Natural killer cell (primary cell): ENCODE results near the gene MUC20. TPM values are rescaled to one million over a fixed set of nuclear protein-coding genes. Genes with fewer than 3 reads are reported as not detected.
"Not testable (repeated sequence)": the region's sequence is repeated elsewhere in the genome, so short reads cannot be mapped to it uniquely, and the experiment has no call there.

Experiments
- ATAC-seq, 3 donors: fragments of 150-1000 bp in 2 of 3; fragments of 200-7000 bp in 1 of 3; cut with Tn5 transposase; 1 replicate in 1 of 3; 2 replicates in 2 of 3; pipeline ENCODE4 v1.10.0; 2021; ENCODE audit warnings: mild to moderate bottlenecking in 2 of 3, moderate library complexity in 2 of 3
- DNase-seq, 2 donors: peaks; one replicate each; pipeline versions ENCODE4 v3.0.0 to v3.0.0-alpha.2; 2013 to 2021; ENCODE audit warnings: mixed read lengths in 1 of 2
- H3K27ac ChIP-seq: one replicate; pipeline ENCODE4 v1.5.1; 2013; ENCODE audit warnings: mild to moderate bottlenecking, low read length
- H3K27me3 ChIP-seq: one replicate; pipeline ENCODE4 v1.6.1; 2013; ENCODE audit warnings: low read length; ENCODE audit not compliant: control insufficient read depth, insufficient read depth
- H3K36me3 ChIP-seq: one replicate; pipeline ENCODE4 v1.6.1; 2013; ENCODE audit warnings: low read length; ENCODE audit not compliant: control insufficient read depth, insufficient read depth
- H3K4me1 ChIP-seq: one replicate; pipeline ENCODE4 v1.6.1; 2013; ENCODE audit warnings: low read length; ENCODE audit not compliant: control insufficient read depth, insufficient read depth
- H3K4me3 ChIP-seq: one replicate; pipeline ENCODE4 v1.5.1; 2013; ENCODE audit warnings: low read length
- H3K9me3 ChIP-seq: one replicate; pipeline ENCODE4 v1.6.1; 2013; ENCODE audit warnings: low read length; ENCODE audit not compliant: control insufficient read depth, insufficient read depth
- H3K27ac Mint-ChIP-seq, 2 donors: one replicate each; pipeline ENCODE4 v1.8.0; 2022; ENCODE audit warnings: mild to moderate bottlenecking in 2 of 2, mixed read lengths in 2 of 2, moderate library complexity in 1 of 2
- H3K27me3 Mint-ChIP-seq, 2 donors: one replicate each; pipeline ENCODE4 v1.8.0; 2022; ENCODE audit warnings: low read depth in 2 of 2, mixed read lengths in 2 of 2
- H3K36me3 Mint-ChIP-seq: one replicate; pipeline ENCODE4 v1.8.0; 2022; ENCODE audit warnings: mixed read lengths
- H3K4me1 Mint-ChIP-seq, 2 donors: one replicate each; pipeline ENCODE4 v1.8.0; 2022; ENCODE audit warnings: mixed read lengths in 2 of 2
- H3K4me3 Mint-ChIP-seq: one replicate; pipeline ENCODE4 v1.8.0; 2022; ENCODE audit warnings: mild to moderate bottlenecking, moderate library complexity, mixed read lengths
- H3K9me3 Mint-ChIP-seq, 2 donors: one replicate each; pipeline ENCODE4 v1.8.0; 2022; ENCODE audit warnings: mixed read lengths in 2 of 2
- CTCF ChIP-seq: fragments of 200-600 bp; IDR thresholded peaks from one replicate; pipeline ENCODE4 v1.8.0; 2022; ENCODE audit warnings: antibody characterized with exemption
- WGBS: methylation state at CpG from one replicate; pipeline ENCODE4 v1.1.7; 2013; ENCODE audit warnings: missing lambda C conversion rate; ENCODE audit not compliant: insufficient coverage; 5-methylcytosine and 5-hydroxymethylcytosine counted together
- intact Hi-C: fragments of 100-400 bp; cut with micrococcal nuclease; formaldehyde crosslinking; loops from one replicate; pipeline ENCODE4 v1.14.2; 2022
- total RNA-seq, 4 donors: library from RNA; stranded (reverse); fragments of 120-200 nt in 1 of 4; gene quantifications; one replicate each; pipeline versions ENCODE4 v1.2.3 to v1.2.4, GENCODE V29; 2013 to 2022

The MUC20 gene
- total RNA-seq, 3 donors from 2014 or later (not counting 1 experiment from before 2014, with no cell fraction given): 4.1 to 11.4 (median 5.9) TPM

DNA sequence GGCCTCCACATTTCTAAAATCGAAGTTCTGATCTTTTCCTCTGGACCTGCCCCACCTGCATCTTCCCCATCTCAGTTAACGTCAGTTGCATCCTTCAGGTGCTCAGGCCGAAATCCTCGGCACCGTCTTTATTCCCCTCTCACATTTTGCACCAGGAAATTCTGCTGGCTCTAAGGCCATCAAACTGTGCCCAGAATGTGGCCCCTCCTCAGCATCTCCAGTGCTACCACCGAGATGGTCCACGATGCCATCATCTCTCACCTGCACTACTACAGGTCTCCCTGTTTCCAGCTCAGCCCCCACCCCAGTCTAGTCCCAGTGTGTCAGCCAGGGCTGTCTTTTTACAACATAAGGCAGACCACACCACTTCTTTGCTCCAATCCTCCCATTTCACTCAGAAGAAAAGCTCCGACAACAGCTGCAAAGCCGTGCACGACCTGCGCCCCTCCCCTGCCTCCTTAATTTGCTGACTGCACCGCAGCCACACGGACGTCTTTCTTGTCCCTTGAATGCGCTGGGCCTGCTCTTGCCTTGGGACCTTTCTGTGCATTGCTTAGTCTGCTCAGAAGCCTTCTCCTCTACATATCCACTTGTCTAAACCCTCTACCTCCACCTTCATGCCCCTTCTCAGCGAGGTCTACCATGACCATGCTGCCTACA is 14.4 kb downstream of the MUC20 start:
- intact Hi-C loops: no loop called here
- Histone ChIP-seq H3K27me3 (no peaks in the 10 kb centered on the region), H3K4me3 (no peak overlapping the region), H3K4me1 (no peaks in the 10 kb centered on the region), H3K36me3 (no peaks in the 10 kb centered on the region), H3K27ac (no peak overlapping the region), H3K9me3 (no peaks in the 10 kb centered on the region)
- H3K9me3 Mint-ChIP-seq: no peaks in the 10 kb centered on the region
- DNase-seq (no peak), ATAC-seq (no peak)
- H3K27ac Mint-ChIP-seq: no peak overlapping the region
- H3K36me3 Mint-ChIP-seq: peaks cover 11% of the 10 kb centered on the region
- H3K4me3 Mint-ChIP-seq: no peak overlapping the region
- 82% methylated on average over 16 of the region's 16 CpGs for whole genome bisulfite sequencing
- no peaks in the 10 kb centered on the region for H3K4me1 Mint-ChIP-seq
- H3K27me3 Mint-ChIP-seq: no peaks in the 10 kb centered on the region
- TF ChIP-seq CTCF: no peak

- no peaks in the 10 kb centered on the region for H3K4me1 ChIP-seq
- intact Hi-C loops: no loop called here
- no peak for ATAC-seq
These were observed 16.2 kb downstream of the MUC20 start for GRCh38 chr3:195736866-195737490.

DNA sequence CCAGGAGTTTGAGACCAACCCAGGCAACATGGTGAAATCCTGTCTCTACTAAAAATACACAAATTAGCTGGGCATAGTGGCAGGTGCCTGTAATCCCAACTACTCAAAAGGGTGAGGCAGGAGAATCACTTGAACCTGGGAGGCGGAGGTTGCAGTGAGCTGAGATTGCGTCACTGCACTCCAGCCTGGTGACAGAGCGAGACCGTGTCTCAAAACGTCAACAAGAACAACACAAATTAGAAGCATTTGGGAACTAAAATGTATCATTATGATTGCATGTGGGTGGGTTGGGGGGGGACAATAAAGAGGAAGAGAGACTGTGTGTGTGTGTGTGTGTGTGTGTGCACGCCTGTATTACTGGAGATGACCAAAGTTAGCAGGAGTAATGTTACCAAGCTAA is 17.0 kb downstream of the MUC20 start:
- H3K27ac Mint-ChIP-seq, H3K4me1 ChIP-seq, H3K4me1 Mint-ChIP-seq, intact Hi-C loops, ATAC-seq, H3K4me3 Mint-ChIP-seq, H3K27ac ChIP-seq, H3K9me3 Mint-ChIP-seq, H3K9me3 ChIP-seq, H3K4me3 ChIP-seq, DNase-seq, H3K27me3 ChIP-seq, H3K27me3 Mint-ChIP-seq, H3K36me3 ChIP-seq: not testable (repeated sequence)
- WGBS: 88% methylated on average over 6 of the region's 6 CpGs
- peaks cover 11% of the 10 kb centered on the region for H3K36me3 Mint-ChIP-seq

More at GRCh38 chr3:195736866-195737490, 16.2 kb downstream of the MUC20 start:
- Mint-ChIP-seq H3K36me3 (peaks cover 11% of the 10 kb centered on the region), H3K27me3 (no peaks in the 10 kb centered on the region), H3K9me3 (no peaks in the 10 kb centered on the region), H3K27ac (no peak overlapping the region), H3K4me3 (no peak overlapping the region), H3K4me1 (no peaks in the 10 kb centered on the region)
- H3K9me3 ChIP-seq: no peaks in the 10 kb centered on the region
- 92% methylated on average over 12 of the region's 12 CpGs for WGBS
- no peak overlapping the region for H3K4me3 ChIP-seq
- H3K36me3 ChIP-seq: no peaks in the 10 kb centered on the region
- no peaks in the 10 kb centered on the region for H3K27me3 ChIP-seq
- no peak overlapping the region for H3K27ac ChIP-seq
- no peak for TF ChIP-seq CTCF
- no peak for DNase-seq

DNA sequence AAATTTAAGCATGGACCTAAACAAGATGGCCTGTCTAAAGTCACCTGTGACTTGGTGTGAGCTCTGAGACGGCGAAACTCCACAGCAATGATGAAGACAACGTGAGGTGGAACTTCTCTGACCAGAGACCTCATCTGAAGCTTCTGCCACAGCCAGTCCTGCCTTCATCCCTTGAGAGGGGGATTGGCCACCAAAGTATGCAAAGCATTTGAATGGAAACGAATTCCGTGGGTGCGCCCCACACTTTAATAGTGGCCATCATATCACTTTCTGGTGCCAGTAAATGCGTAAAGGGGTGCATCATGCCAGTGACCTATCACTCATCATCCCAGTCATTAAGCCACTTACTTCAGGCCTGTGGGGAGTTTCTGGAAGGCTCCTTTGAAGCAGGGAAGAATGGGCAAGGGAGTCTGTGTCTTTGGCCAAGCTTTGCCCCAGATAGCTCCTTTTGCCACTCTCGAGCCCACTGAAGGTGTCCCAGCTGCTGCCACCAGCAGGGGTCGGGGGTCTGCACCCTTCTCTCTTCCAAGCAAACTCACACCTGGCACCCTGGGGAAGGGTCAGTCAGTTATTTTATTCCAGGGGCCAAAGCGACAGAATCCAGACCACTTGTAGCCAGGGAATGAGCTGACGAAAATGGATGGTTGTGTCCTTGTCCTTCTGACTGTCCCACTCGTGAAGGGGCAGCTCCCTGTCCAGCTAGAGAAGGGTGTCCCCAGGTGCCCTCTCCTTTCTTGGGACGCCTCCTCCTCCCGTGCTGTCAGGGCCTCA is 17.7 kb downstream of the MUC20 start:
- no peak for ATAC-seq
- Histone ChIP-seq H3K4me1 (no peaks in the 10 kb centered on the region), H3K27me3 (no peaks in the 10 kb centered on the region), H3K9me3 (no peaks in the 10 kb centered on the region), H3K27ac (no peak overlapping the region), H3K36me3 (no peaks in the 10 kb centered on the region), H3K4me3 (no peak overlapping the region)
- Mint-ChIP-seq H3K27me3 (no peaks in the 10 kb centered on the region), H3K9me3 (no peaks in the 10 kb centered on the region), H3K36me3 (peaks cover 11% of the 10 kb centered on the region), H3K27ac (no peak overlapping the region), H3K4me3 (no peak overlapping the region), H3K4me1 (no peaks in the 10 kb centered on the region)
- DNase-seq: no peak
- TF ChIP-seq CTCF: no peak
- WGBS: 90% methylated on average over 14 of the region's 14 CpGs
- intact Hi-C loops: no loop called here
